GM19240 (cell line): ENCODE results near the gene TEKT5.

Experiments used
- DNase-seq: peaks from one replicate; pipeline ENCODE4 v3.0.0; 2011; ENCODE audit warnings: low spot score; ENCODE audit not compliant: insufficient read length

TEKT5 gene

GRCh38 chr16:10611825-10612342 is 82.8 kb downstream of the TEKT5 start:
- DNase-seq, result no peak

DNA sequence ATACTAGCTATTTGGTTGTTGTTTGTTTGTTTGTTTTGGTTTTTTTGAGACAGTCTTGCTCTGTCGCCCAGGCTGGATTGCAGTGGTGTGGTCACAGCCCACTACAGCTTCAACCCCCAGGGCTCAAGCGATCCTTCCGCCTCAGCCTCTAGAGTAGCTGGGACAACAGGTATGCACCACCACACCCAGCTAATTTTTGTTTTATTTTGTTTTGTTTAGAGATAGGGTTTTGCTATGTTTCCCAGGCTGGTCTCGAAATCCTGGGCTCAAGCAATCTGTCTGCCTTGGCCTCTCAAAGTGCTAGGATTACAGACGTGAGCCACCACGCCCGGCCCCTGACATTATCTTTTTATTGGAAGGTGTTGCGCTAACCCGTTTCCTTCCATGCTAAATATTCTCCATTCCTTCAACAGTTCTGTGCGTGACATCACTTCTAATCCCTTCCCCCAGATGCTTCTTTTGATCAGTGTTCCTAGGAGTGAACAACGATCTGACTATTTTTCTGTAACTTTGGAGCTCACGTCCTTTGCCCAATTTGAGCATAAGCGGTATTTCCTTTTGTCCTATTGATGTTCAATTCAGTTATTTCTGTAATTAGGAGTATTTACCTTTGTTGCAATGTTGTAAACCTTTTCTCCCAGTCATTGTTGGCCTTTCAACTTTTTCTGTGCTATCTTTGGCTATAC is 84.1 kb downstream of the TEKT5 start:
- DNase-seq, result no peak

GRCh38 chr16:10609402-10609774 is 85.3 kb downstream of the TEKT5 start:
- DNase-seq, result no peak

DNA sequence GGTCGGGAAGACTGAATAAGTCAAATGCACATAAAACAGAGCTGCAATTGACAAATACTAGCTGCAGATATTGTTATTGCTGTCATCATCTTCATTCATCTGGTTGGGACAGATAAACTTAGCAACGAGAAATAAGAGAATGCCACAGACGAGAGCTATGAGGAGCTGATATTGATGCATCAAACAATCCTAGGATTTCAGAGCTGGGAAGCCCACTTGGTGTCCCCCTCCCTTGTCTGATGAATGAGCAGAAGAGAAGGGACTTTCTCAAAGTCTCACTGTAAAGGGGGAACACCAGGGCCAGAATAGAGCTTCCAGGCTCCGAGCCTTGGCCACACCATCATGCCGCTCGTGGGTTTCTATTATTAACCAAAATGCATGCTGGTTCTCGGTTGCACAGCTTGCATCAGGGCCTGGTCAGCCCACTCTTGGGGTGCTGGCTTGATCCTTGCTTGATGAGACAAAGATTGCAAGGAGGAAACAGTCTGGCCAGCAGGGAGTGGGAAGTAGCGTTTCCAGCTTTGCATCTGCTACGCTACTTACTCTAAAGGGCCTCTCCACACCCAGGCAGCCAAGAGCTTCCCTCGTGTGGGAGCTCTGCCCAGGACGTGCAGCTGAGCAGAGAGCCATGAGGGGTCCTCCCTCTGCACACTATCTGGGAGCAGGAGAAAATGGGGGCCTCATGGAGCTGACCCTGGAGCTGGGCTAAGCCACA is 85.9 kb downstream of the TEKT5 start:
- DNase-seq, result no peak

- no peak for DNase-seq
Measured at GRCh38 chr16:10607157-10607556, 87.6 kb downstream of the TEKT5 start.

DNA sequence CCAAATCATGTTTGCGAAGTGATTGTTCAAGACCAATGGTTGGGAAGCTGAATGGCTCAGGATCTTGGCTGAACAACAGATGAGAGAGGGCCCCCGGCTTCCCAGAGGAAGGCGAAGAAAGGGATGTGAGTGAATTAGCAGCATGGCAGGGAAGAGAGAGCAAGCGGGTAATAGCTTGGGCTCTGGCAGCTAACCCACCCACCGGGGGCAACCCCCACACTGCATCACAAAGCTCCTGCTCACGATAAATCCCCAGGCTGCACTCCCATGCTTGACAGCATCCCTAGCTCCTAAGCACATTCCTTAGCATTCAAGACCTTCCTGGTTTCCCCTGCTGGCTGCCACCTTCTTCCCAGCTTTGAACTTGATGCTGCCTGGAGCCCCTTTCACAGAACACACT is 88.1 kb downstream of the TEKT5 start:
- DNase-seq, result no peak

- no peak for DNase-seq
Measured at GRCh38 chr16:10605636-10606035, 89.1 kb downstream of the TEKT5 start.

DNA sequence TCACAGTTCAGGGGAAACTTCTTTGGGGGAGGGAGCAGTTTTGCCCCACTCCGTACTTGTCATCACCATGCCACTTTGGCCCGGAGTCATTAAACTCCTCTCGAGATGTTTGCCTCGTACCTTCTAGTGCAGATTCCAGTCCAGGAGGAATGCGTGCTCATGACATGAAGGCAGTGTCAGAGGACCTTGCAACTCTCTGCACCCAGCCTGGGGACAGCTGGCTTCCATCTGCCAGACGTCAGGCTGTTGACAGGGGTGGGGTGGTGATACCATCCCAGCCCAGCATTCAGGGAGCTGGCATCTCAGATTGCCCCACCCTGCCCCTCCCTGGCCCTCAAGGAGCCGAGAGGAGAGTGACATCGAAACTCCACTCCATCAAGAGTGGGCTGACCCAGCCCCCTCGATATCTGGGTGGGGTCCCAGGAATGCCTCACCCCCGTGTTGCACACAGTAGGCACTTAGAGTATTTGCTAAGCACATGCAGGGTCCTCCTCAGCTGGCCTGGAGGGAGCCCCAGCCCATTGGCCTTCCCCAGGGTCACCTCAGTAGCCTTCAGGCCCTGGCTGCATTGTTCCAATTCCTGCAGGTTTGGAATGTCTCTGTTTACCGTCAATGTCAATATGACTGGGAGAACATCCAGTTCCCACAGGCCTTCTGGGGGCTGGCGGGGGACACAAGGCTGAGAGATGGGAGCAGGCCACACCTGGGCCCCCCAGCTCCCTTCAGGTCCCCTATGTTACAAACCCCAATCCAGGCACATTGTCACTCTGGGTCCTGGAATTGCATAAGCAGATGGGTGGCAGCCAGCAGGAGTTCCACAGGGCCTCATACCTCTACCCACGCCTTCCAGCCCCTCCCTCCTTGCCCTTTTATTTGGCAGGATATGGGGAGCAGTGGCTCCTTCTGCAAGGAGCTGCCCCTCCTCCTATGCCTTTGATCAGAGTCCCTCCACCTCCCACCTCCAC is 93.0 kb downstream of the TEKT5 start:
- DNase-seq, result no peak

GRCh38 chr16:10600782-10601443 is 93.8 kb downstream of the TEKT5 start:
- DNase-seq, result no peak

- DNase-seq, result no peak
Measured at GRCh38 chr16:10599626-10600025, 95.1 kb downstream of the TEKT5 start.

DNA sequence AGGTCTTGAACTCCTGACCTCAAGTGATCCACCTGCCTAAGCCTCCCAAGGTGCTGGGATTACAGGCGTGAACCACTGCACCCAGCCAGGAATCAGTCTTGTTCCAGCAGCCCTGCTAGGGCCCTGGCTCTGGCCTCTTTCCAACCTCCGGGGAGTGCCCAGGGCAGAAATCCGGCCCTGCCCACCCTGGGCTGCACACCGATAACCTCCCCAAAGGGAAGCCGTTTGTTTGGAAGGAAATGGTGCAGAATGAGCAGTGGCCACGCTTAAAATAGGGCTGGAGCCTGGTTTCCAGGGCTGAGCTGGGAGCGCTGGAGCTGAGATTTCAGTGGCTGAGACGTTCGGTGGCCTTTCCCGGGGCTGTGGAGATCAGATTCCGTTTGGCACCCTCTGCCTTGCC is 96.6 kb downstream of the TEKT5 start:
- DNase-seq, result no peak

DNA sequence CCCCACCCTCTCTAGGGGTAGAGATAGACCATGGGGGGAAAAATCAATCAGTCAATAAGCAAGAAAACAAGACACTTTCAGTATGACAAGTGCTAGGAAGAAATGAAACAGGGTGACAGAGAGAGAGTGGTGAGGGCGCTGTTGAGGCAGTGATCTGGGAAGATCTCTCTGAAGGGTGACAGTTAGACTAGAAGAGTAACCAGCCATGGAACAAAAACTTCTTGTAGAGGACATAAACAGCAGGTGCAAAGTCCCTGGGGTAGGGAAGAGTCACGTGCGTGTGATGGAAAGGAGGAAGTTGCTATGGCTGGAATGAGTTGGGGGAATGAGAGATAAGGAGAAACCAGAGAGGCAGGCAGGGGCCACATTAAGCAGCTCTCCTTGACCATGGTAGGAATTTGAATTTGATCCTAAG is 97.5 kb downstream of the TEKT5 start:
- DNase-seq, result no peak

DNA sequence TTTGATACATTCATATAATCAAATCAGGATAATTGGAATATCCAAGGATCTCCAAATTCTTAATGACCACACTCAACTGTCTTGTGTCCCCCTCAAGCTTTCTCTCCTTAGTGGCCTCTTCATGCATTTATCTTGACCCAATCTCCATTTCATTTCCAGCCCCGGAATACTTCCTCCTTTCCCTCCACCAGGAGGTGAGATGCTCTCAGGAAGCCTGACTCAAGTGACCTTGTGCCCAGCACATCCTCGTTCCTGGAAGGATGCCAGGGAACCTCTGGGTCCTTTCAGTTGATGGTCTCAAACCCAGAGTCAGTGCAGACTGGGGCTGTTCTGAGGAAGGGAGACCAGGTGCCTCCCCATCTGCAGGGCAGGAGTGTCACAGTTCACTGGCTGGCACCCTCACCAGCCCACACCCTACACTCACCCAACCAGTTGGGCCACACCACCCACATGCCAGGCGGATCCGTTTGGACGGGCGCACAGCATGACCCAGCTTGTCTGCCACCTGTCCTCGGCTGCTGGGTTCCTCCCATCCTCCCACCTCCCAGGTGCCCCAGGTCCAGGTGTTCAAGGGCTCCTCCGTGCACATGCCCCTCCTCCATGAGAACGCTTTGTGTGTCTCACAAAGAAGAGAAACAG is 100.3 kb downstream of the TEKT5 start:
- DNase-seq, result no peak

DNA sequence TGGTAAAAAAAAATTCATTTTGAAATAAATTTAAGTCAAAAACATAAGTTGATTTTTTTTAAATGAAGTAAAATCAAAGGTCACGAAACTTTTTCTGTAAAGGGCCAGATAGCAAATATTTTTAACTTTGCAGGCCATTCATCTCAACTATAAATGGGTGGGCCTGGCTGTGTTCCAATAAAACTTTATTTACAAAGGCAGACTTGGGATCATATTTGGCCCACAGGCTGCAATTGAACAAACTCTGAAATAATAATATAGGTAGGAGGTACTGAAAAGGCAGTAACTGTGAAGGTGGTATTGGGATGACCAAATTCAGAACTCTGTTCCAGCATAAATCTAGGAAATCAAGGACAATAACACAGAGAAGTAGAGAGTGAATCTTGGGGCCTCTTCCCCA is 102.1 kb downstream of the TEKT5 start:
- DNase-seq, result no peak

DNA sequence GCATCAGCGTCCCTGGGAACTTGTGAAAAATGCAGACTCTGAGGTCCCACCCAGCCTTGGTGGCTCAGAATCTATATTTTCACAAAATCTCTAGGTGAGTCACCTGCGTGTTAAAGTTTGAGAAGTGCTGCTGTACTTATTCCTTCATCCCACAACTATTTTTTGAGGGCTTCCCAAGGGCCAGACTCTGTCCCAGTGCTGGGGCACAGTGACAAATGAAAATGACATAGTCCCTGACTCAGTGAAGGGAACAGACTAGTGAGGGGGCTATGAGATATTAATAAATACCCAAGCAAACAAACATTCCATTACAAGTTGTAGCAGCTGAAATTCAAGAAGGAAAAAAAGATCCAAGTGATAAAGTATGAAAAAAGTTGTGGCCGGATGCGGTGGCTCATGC is 104.4 kb downstream of the TEKT5 start:
- DNase-seq, result no peak

DNA sequence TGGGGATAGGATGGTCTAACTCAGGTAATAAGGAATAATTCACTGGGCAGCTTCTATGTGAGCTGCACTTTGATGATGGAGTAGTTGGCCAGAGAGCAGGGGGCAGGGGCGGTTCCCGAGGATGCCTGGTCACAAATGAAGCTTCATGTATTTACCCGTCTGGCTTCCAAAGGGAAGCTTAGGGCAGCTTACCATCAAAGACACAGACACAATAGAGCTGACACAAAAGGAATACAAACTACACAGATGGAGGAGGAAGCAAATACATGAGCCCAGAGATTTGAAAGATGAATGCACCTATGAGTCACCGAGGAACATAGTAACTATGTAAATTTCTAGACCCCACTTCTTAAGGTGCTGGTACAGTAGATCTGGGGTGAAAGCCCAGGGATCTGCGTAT is 105.6 kb downstream of the TEKT5 start:
- no peak for DNase-seq

GRCh38 chr16:10587622-10588021 is 107.1 kb downstream of the TEKT5 start:
- no peak for DNase-seq

- no peak for DNase-seq
Measured at GRCh38 chr16:10584981-10585438, 109.7 kb downstream of the TEKT5 start.

DNA sequence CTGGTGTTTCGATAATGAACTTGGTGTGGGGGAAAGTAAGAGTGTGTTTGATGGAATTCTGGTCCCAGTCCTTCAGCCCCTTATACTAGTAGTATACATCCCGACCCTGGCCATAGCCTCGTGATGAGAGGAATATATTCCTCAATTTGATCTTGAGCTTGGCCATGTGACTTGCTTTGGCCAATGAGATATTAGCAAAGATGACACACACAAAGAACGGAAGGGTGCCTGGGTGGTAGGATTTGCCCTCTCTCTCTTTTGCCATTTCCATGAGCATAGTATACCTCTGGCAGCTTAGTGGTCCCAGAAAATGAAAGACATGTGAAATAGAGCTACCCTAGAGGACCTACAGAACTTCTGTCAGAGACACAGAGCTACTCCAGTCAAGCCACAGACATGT is 111.5 kb downstream of the TEKT5 start:
- DNase-seq, result no peak

DNA sequence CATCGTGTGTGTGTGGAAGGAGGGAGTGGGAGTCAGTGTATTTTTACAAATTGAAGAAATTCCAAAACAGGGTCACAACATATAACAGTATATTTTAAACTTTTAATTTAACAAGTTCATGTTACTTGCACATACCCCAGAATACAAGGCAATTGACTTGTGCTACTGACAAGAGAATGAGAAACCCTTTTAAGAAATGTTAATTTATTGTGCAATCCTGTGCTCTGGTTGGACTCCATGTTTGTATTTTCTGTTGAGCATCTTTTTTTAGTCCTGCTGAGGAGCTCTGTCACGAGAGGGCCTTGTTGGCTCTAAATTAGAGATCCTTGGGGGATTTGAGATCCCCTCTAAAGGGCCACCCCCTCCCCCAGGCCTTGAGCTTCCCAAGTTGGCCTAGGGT is 113.2 kb downstream of the TEKT5 start:
- no peak for DNase-seq

DNA sequence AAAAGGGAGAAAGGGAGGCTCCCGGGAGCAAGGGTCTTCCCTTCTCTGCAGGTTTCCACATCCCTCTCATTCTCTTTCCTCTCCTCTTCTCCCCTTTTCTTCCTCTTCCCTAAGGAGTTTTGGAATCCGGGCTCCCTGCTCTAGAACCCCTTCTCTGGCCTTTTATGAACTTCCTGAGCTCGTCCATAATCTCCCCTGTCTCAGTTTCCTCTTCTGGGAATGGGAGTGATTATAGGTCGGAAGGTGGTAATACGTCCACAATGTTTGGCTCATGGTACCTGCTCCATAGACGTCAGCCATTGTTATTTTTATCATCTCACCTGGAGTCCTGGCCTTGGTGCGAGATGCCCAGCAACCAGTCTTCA is 113.9 kb downstream of the TEKT5 start:
- DNase-seq, result no peak
